ENCODE results near the gene DHRS3. TPM values are rescaled to one million over a fixed set of nuclear protein-coding genes. Genes with fewer than 3 reads are reported as not detected.
A peak's percentile ranks its signal among the peaks of the same experiment; 100 is the strongest.

DHRS3 gene
- total and polyA plus RNA-seq, 2 of the 13 experiments (the other 11 are each of a cell fraction or from before 2014, with no cell fraction given): 48.5 to 90.5 TPM

- TF ChIP-seq ZNF646 (CRISPR knock-in tag; IDR thresholded peaks at IDR 0.05) (no peak), ZNF776 (CRISPR knock-in tag; IDR thresholded peaks at IDR 0.05) (0 out of 2 replicates have a peak, but pooled peaks have one; percentile 45), HMGXB4 (CRISPR knock-in tag; IDR thresholded peaks at IDR 0.05; ENCODE audit: borderline replicate concordance in 1 of 2, low read depth in 1 of 2) (no peak), NFE2L1 (CRISPR knock-in tag; IDR thresholded peaks at IDR 0.05; ENCODE audit: borderline replicate concordance) (no peak), FOSL2 (CRISPR knock-in tag; IDR thresholded peaks at IDR 0.05) (peak; percentile 90), ZNF160 (CRISPR knock-in tag; IDR thresholded peaks at IDR 0.05) (no peak)
- TF ChIP-seq, protein P1, sequence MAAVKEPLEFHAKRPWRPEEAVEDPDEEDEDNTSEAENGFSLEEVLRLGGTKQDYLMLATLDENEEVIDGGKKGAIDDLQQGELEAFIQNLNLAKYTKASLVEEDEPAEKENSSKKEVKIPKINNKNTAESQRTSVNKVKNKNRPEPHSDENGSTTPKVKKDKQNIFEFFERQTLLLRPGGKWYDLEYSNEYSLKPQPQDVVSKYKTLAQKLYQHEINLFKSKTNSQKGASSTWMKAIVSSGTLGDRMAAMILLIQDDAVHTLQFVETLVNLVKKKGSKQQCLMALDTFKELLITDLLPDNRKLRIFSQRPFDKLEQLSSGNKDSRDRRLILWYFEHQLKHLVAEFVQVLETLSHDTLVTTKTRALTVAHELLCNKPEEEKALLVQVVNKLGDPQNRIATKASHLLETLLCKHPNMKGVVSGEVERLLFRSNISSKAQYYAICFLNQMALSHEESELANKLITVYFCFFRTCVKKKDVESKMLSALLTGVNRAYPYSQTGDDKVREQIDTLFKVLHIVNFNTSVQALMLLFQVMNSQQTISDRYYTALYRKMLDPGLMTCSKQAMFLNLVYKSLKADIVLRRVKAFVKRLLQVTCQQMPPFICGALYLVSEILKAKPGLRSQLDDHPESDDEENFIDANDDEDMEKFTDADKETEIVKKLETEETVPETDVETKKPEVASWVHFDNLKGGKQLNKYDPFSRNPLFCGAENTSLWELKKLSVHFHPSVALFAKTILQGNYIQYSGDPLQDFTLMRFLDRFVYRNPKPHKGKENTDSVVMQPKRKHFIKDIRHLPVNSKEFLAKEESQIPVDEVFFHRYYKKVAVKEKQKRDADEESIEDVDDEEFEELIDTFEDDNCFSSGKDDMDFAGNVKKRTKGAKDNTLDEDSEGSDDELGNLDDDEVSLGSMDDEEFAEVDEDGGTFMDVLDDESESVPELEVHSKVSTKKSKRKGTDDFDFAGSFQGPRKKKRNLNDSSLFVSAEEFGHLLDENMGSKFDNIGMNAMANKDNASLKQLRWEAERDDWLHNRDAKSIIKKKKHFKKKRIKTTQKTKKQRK (IDR thresholded peaks at IDR 0.05; ENCODE audit: low read length): no peak
- TF ChIP-seq, protein P2, sequence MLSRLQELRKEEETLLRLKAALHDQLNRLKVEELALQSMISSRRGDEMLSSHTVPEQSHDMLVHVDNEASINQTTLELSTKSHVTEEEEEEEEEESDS (CRISPR knock-in tag; IDR thresholded peaks at IDR 0.05; ENCODE audit: borderline replicate concordance): no peak
Measured at GRCh38 chr1:12525311-12526181, 92.5 kb downstream of the DHRS3 start (continued).
